UCSD-AML1 (cell line): ENCODE data around the gene GFOD2.
"Not testable (repeated sequence)": the region's sequence is repeated elsewhere in the genome, so short reads cannot be mapped to it uniquely, and the experiment has no call there.

Source experiments
- DNase-seq: peaks from one replicate; lab custom pipeline; 2025; ENCODE audit not compliant: unreplicated experiment; lab: John Stamatoyannopoulos, UW

GFOD2 gene

DNA sequence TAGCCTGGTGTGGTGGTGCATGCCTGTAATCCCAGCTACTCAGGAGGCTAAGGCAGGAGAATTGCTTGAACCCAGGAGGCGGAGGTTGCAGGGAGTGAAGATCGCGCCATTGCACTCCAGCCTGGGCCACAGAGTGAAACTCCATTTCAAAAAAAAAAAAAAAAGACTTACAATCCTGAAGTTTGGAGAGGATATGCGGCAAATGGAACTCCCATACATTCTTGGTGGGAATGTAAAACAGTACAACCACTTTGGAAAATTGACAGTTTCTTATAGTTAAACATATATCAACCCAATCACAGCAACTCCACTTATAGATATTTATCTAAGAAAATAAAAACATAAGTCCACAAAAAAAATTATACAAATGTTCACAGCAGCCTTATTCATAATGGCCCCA is 11.9 kb downstream of the GFOD2 start:
- no peak for DNase-seq

- no peak for DNase-seq
Measured at GRCh38 chr16:67704110-67704509, 15.0 kb downstream of the GFOD2 start.

DNA sequence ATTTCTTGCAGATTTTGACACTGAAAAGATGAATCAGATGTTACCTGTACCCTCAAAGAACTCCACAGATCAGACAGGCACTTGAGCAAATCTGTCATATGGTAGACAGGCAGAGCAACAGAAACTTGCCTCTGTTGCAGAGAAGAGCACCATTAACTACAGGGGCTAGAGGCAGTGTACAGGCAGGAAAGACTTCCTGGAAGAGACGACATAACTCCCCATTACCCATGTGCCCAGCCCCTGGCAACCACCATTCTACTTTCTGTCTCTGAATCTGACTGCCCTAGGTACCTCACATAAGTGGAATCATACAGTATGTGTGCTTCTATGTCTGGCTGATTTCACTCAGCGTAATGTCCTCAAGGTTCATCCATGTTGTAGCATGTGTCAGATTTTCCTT is 15.5 kb downstream of the GFOD2 start:
- no peak for DNase-seq

DNA sequence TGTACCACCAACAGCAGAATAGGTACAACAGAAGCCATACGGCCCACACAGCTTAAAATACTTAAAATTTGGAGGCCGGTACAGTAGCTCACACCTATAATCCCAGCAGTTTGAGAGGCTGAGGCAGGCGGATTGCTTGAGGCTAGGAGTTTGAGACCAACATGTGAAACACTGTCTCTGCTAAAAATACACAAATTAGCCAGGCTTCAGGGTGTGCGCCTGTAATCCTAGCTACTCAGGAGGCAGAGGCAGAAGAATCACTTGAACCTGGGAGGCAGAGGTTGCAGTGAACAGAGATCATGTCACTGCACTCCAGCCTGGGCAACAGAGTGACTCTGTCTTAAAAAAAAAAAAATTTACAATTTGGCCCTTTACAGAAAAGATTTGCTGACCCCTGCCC is 17.0 kb downstream of the GFOD2 start:
- DNase-seq = no peak

DNA sequence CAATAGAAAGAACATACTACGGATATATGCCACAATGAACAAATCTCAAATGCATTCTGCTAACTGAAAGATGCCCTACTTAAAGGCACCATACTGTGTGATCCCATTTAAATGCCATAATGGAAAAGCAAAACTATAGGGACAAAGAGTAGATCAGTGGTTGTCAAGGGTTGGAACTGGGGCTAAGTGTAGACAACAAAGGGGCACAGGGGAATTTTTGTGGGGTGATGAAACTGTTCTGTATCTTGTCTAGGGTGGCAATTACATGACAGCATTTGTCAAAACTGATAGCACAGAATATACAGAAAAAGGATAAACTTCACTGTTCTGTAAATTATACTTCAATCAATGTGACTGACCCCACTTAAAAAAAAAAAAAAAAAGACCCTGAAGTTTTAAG is 17.7 kb downstream of the GFOD2 start:
- DNase-seq = no peak

DNA sequence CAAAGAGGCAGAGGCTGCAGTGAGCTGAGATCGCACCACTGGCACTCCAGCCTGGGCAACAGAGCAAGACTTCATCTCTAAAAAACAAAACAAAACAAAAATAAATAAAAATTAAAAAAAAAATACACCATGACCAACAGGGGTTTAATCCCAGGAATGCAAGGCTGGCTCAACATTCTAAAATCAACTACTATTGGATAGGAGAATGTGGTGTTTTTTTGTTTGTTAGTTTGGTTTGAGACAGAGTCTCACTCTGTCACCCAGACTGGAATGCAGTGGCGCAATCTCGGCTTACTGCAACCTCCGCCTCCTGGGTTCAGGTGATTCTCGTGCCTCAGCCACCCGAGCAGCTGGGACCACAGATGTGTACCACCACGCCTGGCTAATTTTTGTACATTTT is 19.9 kb downstream of the GFOD2 start:
- no peak for DNase-seq

DNA sequence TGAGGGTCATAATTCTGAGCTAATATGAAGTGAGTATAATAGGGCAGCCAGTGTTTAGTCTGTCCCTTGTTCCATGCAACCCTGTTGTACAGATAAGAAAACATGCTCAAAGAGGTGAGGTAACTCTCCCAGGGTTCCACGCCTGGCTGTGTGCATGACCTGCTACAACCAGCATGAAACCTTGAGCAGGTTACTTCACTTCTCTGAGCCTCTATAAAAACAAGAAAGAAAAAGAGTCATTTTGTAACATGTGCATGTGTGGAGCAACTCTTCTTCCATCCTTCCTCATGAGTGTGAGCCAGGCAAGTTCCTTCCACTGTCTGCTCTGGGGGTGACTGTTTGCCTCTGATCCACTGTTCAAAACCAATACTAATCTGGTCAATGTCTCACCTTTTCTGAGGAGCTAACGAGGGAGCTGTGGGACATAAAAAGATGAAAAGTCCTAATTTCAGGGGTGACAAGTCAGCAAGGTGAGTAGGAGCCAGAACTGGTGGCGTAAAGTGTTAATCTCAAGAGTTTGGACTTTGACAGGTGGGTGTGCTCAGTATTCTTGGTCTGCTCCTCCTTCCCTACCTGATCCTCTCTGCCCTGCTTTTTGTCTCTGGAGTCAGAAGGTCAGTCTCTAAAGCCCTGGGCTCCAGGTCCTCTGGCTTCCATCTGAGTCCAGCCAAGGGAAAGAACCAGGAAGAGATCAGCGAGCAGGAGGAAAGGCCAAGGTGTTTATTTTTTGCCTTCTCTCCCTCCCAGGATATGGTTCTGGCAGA is 21.5 kb downstream of the GFOD2 start:
- DNase-seq = no peak

DNA sequence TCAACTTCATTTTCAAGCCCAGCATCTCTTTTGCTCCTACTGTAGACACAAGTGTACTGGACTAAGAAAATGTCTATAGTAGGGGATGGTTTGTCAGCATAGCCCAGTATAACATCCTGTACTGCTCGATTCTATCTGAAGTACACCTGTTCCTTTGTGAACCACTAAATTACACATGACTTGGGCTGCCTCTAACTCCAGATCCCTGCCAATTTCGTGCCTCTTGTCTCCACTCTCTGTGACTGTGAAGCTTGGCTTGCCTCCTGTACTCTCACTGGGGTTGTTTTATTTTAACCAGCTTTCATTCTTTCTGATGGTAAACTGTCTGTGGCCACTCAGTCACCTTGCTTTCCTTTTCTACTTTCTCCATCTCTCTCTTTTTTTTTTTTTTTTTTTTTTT is 24.5 kb downstream of the GFOD2 start:
- no peak for DNase-seq

DNA sequence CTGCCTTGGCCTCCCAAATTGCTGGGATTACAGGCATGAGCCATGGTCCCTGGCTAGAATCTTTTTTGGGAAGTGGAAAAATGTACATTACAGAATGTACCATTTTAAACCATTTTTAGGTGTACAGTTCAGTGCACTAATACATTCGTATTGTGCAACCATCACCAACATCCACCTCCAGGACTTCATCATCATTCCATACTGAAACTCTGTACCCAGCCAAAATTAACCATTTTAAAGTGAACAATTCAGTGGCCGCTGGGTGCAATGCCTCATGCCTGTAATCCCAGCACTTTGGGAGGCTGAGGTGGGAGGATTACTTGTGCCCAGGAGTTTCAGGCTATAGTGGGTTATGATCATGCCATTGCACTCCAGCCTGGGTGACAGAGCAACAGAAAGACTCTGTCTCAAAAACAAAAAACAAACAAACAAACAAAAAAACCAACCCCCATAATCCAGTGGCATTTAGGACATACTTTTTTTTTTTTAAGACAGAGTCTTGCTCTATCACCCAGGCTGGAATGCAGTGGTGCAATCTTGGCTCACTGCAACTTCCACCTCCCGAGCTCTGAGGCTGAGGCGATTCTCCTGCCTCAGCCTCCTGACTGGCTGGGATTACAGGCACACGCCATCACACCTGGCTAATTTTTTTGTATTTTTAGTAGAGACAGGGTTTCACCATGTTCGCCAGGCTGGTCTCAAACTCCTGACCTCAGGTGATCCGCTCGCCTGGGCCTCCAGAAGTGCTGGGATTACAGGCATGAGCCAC is 25.4 kb downstream of the GFOD2 start:
- DNase-seq = not testable (repeated sequence)

DNA sequence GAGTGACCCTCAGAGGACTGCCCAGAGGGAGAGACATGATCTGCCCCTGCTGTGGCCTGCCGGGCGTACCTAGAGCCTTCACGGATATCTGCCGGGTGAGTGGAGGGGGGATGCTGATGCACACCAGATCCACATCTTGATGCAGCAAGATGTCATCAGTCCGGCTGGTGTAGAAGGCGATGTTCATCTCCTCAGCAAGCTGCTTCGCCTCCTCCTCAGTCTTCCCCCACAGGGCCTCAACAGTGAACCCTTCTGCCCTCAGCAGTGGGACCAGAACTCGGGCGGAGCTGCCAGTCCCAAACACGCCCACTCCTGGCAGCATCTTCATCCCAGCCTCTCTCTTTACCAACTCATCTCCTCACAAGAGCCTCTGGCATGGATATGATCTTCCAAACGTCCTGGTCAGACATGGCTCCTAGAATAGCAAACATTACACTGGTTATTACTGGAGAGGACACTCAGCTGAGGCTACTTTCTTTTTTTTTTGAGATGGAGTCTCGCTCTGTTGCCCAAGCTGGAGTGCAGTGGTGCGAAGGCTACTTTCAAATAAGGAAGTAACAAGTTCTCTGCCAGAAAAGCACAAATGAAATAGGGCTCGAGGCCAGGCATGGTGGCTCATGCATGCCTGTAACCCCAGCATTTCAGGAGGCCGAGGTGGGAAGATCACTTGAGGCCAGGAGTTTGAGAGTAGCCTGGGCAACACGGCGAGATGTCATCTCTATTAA is 33.6 kb downstream of the GFOD2 start:
- DNase-seq = no peak

DNA sequence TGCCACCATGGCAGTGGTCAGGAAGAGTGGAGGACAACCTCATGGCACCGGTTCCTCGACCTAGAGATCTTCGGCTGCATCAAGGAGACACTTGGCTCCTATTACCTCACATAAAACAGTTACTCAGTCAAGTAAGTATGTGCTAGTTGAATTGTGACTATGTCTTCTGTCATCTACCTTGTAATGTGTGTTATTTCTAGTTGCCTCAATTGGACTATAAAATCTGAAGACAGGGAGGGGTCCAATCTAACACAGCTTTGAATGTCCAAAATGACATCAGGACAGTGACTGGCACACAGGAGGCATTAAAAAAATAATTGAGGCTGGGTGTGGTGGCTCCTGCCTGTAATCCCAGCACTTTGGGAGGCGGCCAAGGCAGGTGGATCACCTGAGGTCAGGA is 35.3 kb downstream of the GFOD2 start:
- DNase-seq = no peak

DNA sequence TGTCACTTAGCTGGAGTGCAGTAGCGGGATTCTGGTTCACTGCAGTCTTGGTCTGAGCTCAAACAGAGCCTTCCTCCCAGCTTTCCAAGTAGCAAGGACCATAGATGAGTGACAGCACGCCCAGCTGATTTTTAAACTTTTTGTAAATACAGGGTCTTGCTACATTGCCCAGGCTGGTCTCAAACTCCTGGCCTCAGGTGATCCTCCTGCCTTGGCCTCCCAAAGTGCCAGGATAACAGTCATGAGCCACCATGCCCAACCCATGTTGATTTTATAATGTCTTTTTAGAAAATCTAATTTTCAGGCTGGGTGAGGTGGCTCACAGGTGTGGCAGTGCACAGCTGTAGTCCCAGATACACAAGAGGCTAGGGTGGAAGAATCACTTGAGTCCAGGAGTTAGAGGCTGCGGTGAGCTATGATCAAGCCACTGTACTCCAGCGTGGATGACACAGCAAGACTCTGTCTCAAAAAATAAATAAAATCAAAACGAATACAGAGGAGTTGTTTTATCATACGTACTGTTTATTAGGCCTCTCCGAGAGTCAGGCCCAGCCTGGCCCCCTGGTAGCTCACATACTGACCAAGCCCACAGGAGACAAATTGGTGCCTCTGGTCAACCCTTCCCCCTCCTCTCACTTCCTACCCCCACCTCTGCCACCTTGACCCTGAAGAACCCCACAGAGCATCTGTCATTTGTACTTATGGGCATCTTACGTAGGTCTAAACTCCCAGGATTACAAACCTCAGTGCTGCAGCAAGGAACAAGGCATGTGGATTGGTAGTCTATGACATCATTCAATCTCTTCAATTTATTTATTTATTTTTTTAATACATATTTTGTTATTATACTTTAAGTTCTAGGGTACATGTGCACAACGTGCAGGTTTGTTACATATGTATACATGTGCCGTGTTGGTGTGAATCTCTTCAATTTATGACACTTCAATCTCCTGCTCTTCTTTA is 38.9 kb downstream of the GFOD2 start:
- no peak for DNase-seq

GRCh38 chr16:67678354-67679023 is 40.6 kb downstream of the GFOD2 start:
- DNase-seq = no peak

- no peak for DNase-seq
Measured at GRCh38 chr16:67677712-67678111, 41.4 kb downstream of the GFOD2 start.

DNA sequence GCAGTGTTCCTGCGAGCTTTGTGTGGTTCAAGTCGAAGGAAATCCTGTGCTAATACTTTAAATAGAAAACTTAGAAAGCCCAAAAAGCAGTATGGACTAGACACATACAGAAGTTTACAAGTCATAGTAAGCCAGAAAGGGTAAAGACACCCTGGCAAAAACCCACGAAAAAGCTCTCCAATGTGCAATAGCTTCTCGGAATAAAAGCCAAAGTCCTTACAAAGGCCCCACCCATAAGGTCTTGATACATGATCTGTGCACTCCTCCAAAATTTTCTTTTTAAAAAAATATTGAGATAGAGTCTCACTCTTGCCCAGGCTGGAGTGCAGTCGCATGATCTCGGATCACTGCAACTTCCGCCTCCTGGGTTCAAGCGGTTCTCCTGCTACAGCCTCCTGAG is 42.2 kb downstream of the GFOD2 start:
- no peak for DNase-seq

- no peak for DNase-seq
Measured at GRCh38 chr16:67676516-67676915, 42.6 kb downstream of the GFOD2 start.

DNA sequence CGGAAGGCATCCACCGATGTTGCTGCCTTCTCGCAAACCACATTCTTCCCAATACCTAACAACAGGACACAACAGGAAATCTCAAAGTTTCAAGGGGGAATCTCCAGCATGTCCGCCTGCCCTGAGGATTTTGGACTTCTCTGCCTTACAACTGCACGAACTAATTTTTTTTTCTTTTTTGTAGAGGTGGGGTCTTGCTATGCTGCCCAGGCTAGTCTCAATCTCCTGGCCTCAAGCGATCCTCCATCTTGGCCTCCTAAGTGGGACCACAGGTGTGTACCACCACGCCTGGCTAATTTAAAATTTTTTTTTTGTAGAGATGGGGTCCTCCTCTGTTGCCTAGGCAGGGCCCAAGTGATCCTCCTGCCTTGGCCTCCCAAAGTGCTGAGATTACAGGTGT is 43.1 kb downstream of the GFOD2 start:
- no peak for DNase-seq

DNA sequence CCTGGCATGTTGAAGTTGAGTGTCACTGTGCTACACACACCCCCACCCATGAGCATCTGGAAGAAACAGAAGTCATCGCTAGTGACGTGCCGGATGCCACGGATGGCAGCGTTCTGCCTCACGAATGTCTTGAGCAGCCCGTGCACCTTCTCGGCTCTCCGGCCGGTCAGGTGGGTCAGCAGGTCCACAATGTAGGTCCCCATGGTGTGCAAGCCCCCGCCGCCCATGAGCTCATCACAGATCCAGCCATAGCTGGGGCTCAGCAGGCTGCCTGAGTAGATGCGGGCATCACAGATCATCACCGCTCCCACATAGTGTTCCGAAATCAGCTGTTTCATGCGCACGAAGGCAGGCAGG is 43.6 kb downstream of the GFOD2 start:
- no peak for DNase-seq

- DNase-seq = no peak
Measured at GRCh38 chr16:67674851-67675578, 44.1 kb downstream of the GFOD2 start.
